ENCODE data around the gene AKAP6.

DNA sequence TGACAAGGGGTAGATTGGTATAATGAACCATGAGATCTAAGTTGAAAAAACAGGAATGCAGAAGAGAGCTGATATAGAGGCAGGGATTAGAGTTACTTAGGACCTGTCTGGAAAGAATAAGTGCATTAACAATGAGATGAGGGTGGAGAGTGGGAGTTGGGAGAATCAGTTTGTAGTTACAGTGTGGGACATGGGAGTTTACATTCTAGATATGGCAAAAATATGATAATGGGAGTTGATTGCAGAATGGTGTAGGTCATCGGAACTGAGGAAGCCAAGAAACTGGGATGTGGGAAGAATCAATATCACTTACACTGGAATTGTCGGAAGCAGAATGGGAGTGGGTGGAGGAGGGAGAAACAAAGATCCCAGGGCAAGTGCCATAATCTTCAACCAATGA, 308.5 kb downstream of the AKAP6 start:
- TF ChIP-seq, protein P1, sequence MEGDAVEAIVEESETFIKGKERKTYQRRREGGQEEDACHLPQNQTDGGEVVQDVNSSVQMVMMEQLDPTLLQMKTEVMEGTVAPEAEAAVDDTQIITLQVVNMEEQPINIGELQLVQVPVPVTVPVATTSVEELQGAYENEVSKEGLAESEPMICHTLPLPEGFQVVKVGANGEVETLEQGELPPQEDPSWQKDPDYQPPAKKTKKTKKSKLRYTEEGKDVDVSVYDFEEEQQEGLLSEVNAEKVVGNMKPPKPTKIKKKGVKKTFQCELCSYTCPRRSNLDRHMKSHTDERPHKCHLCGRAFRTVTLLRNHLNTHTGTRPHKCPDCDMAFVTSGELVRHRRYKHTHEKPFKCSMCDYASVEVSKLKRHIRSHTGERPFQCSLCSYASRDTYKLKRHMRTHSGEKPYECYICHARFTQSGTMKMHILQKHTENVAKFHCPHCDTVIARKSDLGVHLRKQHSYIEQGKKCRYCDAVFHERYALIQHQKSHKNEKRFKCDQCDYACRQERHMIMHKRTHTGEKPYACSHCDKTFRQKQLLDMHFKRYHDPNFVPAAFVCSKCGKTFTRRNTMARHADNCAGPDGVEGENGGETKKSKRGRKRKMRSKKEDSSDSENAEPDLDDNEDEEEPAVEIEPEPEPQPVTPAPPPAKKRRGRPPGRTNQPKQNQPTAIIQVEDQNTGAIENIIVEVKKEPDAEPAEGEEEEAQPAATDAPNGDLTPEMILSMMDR (conservative IDR thresholded peaks at IDR 0.05): no peak
- TF ChIP-seq ZFX (IDR thresholded peaks at IDR 0.05): no peak
